CD4-positive, alpha-beta T cell treated with Interleukin-1 beta for 1 hour (primary cell): ENCODE results near the gene DOP1A.

Source experiments
- DNase-seq, 2 donors: peaks; one replicate each; pipeline ENCODE4 v3.0.0-alpha.2; 2020 to 2022

Gene DOP1A

GRCh38 chr6:83215131-83216047, 147.9 kb downstream of the DOP1A start:
- peak; percentile 58 to 69 for DNase-seq

GRCh38 chr6:83216806-83217205, 149.3 kb downstream of the DOP1A start:
- no peak for DNase-seq
